GM10266 (cell line): ENCODE data around the gene FAT4.

ENCODE experiments used
- DNase-seq: peaks from one replicate; pipeline ENCODE4 v3.0.0; 2012; ENCODE audit errors: extremely low spot score
- TF ChIP-seq, protein P1 (sequence below): IDR thresholded peaks from 2 replicates; pipeline ENCODE4 v1.5.1; 2012; ENCODE audit warnings: mild to moderate bottlenecking, low read depth; ENCODE audit not compliant: control insufficient read depth, insufficient read depth; ENCODE audit errors: missing control alignments

The FAT4 gene

DNA sequence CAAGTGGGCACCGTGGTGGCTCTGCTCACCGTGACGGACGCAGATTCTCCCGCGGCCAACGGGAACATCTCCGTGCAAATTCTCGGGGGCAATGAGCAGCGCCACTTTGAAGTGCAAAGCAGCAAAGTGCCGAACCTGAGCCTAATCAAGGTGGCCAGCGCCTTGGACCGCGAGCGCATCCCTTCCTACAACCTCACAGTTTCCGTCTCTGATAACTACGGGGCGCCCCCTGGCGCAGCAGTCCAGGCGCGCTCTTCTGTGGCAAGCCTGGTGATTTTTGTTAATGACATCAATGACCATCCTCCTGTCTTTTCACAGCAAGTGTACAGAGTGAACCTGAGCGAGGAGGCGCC is 2.7 kb downstream of the FAT4 start:
- peak; percentile 11 for DNase-seq
- TF ChIP-seq, protein P1, sequence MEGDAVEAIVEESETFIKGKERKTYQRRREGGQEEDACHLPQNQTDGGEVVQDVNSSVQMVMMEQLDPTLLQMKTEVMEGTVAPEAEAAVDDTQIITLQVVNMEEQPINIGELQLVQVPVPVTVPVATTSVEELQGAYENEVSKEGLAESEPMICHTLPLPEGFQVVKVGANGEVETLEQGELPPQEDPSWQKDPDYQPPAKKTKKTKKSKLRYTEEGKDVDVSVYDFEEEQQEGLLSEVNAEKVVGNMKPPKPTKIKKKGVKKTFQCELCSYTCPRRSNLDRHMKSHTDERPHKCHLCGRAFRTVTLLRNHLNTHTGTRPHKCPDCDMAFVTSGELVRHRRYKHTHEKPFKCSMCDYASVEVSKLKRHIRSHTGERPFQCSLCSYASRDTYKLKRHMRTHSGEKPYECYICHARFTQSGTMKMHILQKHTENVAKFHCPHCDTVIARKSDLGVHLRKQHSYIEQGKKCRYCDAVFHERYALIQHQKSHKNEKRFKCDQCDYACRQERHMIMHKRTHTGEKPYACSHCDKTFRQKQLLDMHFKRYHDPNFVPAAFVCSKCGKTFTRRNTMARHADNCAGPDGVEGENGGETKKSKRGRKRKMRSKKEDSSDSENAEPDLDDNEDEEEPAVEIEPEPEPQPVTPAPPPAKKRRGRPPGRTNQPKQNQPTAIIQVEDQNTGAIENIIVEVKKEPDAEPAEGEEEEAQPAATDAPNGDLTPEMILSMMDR, result no peak

DNA sequence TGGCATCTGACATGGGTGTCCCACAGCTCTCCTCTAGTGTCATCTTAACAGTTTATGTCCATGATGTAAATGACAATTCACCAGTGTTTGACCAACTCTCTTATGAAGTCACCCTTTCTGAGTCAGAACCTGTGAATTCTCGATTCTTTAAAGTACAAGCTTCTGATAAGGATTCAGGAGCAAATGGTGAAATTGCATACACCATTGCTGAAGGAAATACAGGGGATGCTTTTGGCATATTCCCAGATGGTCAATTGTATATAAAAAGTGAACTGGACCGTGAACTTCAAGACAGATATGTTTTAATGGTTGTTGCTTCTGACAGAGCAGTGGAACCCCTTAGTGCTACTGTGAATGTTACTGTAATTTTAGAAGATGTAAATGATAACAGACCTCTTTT is 4.6 kb downstream of the FAT4 start:
- TF ChIP-seq, protein P1, result no peak
- no peak for DNase-seq

DNA sequence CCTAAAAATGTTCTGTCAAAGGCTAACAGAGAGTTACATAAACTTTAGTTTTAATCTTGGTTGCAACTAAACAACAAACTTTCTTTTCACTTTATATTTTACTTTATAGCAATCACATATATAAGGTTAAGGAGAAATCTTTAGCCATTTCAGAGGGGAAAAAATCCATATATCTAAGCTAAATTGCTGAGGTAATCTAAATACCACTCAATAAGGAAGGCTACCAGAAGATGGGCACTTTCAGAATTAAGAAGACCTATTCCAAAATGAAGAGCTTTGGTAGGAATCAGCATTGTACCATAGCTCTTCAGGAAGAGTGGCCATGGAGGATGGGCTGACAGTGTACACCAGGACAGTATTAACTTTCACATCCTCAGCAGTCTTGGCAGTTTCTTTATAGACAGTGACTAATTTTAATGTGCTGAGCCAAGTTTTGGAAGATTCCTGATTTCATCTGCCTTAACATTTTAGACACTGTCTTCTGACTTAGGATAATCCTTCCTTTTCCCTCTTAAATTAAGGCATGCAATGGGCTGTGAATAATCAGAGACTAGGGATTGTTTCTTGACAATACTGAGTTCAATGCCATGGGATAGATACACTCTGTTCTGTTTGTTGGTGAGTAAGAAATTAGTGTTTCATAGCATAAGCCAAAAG is 7.1 kb downstream of the FAT4 start:
- no peak for DNase-seq

DNA sequence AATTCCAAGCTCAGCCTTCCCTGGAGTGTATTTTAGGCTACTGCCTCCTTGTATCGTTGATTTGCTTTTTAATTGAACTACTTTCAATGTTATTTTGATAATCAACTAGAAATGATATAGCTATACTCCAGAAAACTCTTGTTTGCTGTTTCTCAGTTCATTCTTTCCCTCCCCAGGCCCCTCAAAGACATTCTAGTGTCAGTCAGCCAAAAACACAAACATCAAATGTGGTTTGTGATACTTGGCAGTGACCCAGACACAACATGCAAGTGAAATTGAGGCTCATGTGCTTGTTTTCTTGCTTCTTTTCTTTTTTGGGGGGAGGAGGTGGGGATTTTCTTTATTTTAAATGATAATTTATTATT is 7.6 kb downstream of the FAT4 start:
- TF ChIP-seq, protein P1, result no peak
- DNase-seq, result no peak

More for the DNA sequence above, 7.1 kb downstream of the FAT4 start:
- TF ChIP-seq, protein P1, result no peak

DNA sequence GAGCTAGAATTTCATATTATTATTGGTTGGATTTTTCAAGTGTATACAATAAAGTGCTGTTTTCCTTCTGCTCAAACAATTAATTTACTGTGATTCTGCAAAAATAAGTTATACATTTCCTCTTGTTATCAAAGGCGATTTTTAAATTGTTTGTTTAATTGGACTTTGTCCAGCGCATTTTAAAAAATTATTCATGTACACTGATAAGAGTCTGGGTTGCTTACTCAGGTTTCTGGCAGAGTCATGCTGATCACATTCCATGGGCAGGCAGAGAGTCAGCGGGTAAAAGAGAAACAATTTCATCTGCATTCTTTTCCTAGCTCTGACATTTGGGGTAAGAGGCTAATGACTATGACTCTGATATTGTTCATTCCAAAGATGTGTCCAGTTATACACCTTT is 8.9 kb downstream of the FAT4 start:
- no peak for DNase-seq
- TF ChIP-seq, protein P1, result no peak

DNA sequence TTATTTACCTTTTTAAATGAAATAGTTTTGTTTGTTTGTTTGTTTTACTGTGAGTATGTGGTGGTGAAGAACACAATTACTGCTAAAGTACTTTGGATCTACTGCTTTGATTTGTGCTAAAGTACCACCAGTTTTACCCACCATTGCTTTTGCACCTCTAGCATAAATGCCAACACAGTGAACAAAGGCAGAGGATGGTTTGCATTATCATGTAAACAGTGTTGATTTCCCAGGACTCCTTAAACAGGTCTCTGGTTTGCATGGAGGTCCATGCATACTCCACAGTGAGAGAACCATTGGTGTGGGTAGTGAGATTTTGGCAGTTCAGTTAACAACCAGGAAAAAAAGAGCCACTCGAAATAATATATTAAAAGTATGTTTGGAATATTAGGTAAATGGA is 11.0 kb downstream of the FAT4 start:
- DNase-seq, result no peak
- TF ChIP-seq, protein P1, result no peak

DNA sequence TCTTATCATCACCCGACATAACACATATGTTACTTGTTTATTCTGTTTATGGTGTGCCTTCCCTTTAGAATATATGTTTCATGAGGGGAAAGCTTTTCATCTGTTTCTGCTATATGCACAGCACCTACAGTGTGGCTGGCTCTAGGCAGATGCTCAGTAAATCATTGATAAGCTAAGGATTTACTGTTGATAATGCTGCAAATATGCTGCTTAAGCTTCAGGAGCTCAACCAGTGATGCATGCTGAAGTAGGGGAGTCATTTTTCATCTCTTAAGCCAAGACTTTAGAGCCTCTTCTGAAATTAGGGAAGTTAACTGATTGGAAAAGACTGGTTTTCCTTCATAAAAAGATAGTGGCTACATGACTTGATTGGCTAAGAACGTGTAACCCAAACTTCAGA is 16.4 kb downstream of the FAT4 start:
- TF ChIP-seq, protein P1, result no peak
- no peak for DNase-seq
